HG02678 (cell line): ENCODE results near the gene B3GNT3.
"Not testable (repeated sequence)": the region's sequence is repeated elsewhere in the genome, so short reads cannot be mapped to it uniquely, and the experiment has no call there.

Experiments
- ATAC-seq: cut with Tn5 transposase; IDR thresholded peaks from one replicate; pipeline ENCODE4 v1.9.1; 2021; ENCODE audit warnings: mild to moderate bottlenecking, moderate library complexity; ENCODE audit not compliant: unreplicated experiment

The B3GNT3 gene

GRCh38 chr19:17766543-17767131 lies 28.3 kb upstream of the B3GNT3 start:
- ATAC-seq, result no peak

GRCh38 chr19:17767559-17767958 lies 27.4 kb upstream of the B3GNT3 start:
- no peak for ATAC-seq

- no peak for ATAC-seq
These were observed 24.3 kb upstream of the B3GNT3 start for GRCh38 chr19:17770613-17771012.

GRCh38 chr19:17772172-17772571 lies 22.8 kb upstream of the B3GNT3 start:
- ATAC-seq, result no peak

- no peak for ATAC-seq
These were observed 19.6 kb upstream of the B3GNT3 start for GRCh38 chr19:17775245-17775927.

GRCh38 chr19:17775991-17776803 lies 18.7 kb upstream of the B3GNT3 start:
- ATAC-seq, result peak; percentile 70

- ATAC-seq, result not testable (repeated sequence)
These were observed 17.1 kb upstream of the B3GNT3 start for GRCh38 chr19:17777840-17778239.

- no peak for ATAC-seq
These were observed 16.5 kb upstream of the B3GNT3 start for GRCh38 chr19:17778251-17778967.

GRCh38 chr19:17778968-17779929 lies 15.7 kb upstream of the B3GNT3 start:
- ATAC-seq, result no peak

- ATAC-seq, result no peak
These were observed 14.2 kb upstream of the B3GNT3 start for GRCh38 chr19:17780781-17781180.

GRCh38 chr19:17783721-17784120 lies 11.2 kb upstream of the B3GNT3 start:
- ATAC-seq, result not testable (repeated sequence)

GRCh38 chr19:17784201-17785008 lies 10.5 kb upstream of the B3GNT3 start:
- ATAC-seq, result no peak

GRCh38 chr19:17787274-17787913 lies 7.5 kb upstream of the B3GNT3 start:
- no peak for ATAC-seq

- no peak for ATAC-seq
These were observed 6.3 kb upstream of the B3GNT3 start for GRCh38 chr19:17788632-17789031.

- ATAC-seq, result no peak
These were observed 4.7 kb upstream of the B3GNT3 start for GRCh38 chr19:17790059-17790780.

- ATAC-seq, result no peak
These were observed 567 bp upstream of the B3GNT3 start for GRCh38 chr19:17794412-17794730.

GRCh38 chr19:17795495-17795856 lies 538 bp downstream of the B3GNT3 start:
- no peak for ATAC-seq
